ENCODE data around the gene MYRIP.
"Not testable (repeated sequence)": the region's sequence is repeated elsewhere in the genome, so short reads cannot be mapped to it uniquely, and the experiment has no call there.

Gene MYRIP

DNA sequence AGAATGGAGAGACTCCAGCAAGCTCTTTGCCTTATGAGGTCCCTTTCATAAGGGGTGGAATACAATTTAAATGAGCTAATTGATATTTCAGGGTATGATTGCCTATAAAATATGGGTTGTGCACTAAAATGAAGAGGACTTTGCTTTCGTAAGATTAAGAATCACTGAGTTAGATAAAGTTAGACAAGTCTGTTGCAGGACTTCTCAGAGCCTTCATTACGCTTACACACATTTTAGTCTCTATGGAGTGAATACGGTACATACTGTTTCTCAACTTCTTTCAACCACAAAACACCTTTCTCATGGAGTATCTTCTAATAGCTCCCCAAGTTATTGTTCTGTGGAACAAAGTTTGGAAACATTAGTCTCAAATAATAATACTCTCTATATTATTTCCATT lies 17.8 kb upstream of the MYRIP start:
- no peak for DNase-seq (ENCODE audit: extremely low read depth, low read depth)
- no peak for TF ChIP-seq CTCF (IDR thresholded peaks at IDR 0.05; ENCODE audit: low read depth, low read length)

DNA sequence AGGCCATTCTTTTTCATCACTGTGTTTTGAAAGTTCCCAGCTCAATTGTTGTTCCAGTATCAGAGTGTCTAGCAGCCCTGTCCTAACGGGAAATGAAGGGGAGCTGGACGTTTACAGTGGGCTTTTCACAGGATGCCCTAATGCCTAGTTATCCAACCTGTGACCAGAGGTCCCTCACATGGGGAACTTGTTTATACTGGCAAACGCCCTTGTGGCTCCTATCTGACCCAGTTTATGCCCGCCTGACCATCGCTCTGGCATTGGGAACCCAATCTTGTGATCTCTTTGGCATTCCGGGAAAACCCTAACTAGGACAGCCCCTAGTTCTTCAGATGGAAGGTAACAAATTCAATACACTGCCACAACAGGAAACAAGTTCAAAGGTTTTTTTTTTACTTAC lies 14.5 kb upstream of the MYRIP start:
- DNase-seq (ENCODE audit: extremely low read depth, low read depth): no peak
- no peak for TF ChIP-seq CTCF (IDR thresholded peaks at IDR 0.05; ENCODE audit: low read depth, low read length)

DNA sequence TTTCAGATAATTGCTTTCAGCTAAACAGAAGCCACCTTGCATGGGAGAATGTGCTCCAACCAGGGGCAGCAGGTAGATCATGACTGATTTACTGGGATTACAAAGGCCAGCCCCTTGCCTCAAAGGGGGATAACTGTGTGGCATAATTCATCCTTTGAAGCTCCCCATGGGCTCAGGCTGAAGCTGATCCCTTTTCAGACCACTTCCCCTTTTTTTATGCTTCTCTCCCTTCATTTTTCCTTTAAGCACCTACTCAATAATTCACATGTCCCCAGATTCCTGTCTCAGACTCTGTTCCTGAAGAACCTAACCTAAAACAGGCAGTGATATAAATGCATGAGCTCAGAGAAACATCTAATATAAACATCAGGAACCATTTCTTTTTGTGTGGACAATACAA lies 8.2 kb upstream of the MYRIP start:
- DNase-seq (ENCODE audit: extremely low read depth, low read depth): no peak
- no peak for TF ChIP-seq CTCF (IDR thresholded peaks at IDR 0.05; ENCODE audit: low read depth, low read length)

- DNase-seq (ENCODE audit: extremely low read depth, low read depth): not testable (repeated sequence)
Measured at GRCh38 chr3:39802486-39802885, 6.9 kb upstream of the MYRIP start.

DNA sequence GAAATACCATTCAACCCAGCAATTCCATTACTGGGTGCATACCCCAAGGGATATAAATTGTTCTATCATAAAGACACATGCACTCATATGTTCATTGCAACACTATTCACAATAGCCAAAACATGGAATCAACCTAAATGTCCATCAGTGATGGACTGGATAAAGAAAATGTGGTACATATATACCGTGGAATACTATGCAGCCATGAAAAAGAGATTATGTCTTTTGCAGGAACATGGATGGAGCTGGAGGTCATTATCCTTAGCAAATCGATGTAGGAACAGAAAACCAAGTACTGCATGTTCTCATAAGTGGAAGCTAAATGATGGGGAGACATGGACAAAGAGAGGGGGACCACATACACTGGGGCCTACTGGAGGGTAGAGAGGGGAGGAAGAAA lies 5.5 kb upstream of the MYRIP start:
- no peak for DNase-seq (ENCODE audit: extremely low read depth, low read depth)
- no peak for TF ChIP-seq CTCF (IDR thresholded peaks at IDR 0.05; ENCODE audit: low read depth, low read length)

- no peak for DNase-seq (ENCODE audit: extremely low read depth, low read depth)
- no peak for TF ChIP-seq CTCF (IDR thresholded peaks at IDR 0.05; ENCODE audit: low read depth, low read length)
Measured at GRCh38 chr3:39804951-39805350, 4.5 kb upstream of the MYRIP start.

DNA sequence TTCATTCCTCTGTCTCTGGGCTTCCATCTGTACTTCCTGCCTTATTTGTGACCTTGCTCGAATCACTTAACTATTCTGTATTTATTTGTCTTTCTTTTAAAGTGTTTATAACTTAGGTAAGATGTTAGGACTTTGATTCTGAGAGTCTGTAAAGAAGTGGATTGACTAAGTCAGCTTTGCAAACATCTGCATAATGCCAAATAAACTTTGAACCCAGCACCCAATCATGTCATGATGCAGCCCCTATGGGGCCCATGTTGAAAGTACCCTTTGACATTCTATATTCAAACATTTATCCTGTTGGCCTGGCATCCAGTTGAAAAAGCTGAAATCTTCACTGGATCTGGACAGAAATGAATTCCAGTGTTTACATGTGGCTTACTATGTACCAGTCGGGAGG lies 3.8 kb upstream of the MYRIP start:
- DNase-seq (ENCODE audit: extremely low read depth, low read depth): no peak
- TF ChIP-seq CTCF (IDR thresholded peaks at IDR 0.05; ENCODE audit: low read depth, low read length): no peak

DNA sequence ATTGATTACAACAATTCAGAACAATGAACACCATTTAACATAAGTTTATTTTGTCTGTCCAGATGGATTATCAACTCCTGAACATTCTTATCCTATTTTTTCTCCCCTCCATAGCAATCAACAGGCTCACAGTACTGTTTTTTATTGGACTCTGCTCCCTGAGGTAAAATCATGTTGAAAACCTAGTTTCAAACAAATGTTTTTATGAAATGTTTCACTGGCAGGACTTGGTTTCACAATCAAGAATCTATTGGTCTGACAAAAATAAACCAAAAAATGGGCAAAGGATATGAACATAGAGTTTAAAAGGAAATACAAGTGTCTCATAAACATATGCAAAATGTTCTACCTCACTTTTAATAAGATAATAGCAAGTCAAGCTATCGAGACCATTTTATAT lies 2.6 kb upstream of the MYRIP start:
- DNase-seq (ENCODE audit: extremely low read depth, low read depth): no peak
- no peak for TF ChIP-seq CTCF (IDR thresholded peaks at IDR 0.05; ENCODE audit: low read depth, low read length)
